ENCODE measurements around the gene FANCI.

DNA sequence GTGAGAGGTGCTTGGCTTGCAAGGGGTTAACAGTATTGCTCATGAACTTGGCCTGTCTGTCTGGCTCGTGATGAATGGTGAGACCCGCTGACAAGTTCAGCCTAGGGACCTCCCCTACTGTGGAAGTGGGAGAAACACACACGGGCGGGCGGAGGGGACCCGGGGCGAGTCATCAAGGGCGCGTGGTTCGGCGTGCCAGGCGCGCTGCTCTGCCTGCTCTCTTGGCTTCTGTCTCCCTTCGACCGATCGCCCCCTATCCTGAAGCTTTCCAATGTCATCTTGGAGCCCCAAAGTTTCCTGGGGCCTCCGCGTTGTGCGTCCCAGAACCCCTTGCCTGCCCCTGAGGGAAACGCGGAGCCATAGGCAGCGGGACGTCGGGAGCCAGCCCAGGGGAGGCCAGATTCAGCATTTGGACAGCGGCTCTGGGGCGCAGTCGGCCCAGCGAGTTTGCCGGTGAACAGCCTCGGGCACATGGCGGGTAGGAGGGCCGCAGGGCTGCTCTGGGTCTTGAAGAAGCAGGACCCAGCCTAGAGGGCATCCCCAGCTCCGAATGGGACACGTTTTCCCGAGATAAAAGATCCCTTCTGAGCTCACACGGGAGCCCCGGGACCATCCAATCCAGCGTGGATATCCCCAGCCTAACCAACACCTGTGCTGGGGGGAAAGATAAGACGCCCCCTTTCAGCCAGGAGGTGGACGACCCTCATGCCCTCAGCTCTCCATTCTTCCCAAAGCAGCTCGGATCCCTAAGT, 117.8 kb downstream of the FANCI start:
- no peak for TF ChIP-seq POLR2A (IDR thresholded peaks at IDR 0.05)
- TF ChIP-seq, protein P1, sequence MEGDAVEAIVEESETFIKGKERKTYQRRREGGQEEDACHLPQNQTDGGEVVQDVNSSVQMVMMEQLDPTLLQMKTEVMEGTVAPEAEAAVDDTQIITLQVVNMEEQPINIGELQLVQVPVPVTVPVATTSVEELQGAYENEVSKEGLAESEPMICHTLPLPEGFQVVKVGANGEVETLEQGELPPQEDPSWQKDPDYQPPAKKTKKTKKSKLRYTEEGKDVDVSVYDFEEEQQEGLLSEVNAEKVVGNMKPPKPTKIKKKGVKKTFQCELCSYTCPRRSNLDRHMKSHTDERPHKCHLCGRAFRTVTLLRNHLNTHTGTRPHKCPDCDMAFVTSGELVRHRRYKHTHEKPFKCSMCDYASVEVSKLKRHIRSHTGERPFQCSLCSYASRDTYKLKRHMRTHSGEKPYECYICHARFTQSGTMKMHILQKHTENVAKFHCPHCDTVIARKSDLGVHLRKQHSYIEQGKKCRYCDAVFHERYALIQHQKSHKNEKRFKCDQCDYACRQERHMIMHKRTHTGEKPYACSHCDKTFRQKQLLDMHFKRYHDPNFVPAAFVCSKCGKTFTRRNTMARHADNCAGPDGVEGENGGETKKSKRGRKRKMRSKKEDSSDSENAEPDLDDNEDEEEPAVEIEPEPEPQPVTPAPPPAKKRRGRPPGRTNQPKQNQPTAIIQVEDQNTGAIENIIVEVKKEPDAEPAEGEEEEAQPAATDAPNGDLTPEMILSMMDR (IDR thresholded peaks at IDR 0.05), result no peak
